Activated CD8-positive, alpha-beta memory T cell treated with anti-CD3 and anti-CD28 coated beads for 36 hours (primary cell): Measurements from ENCODE around the gene ZSCAN9. TPM values are rescaled to one million over a fixed set of nuclear protein-coding genes. Genes with fewer than 3 reads are reported as not detected.

Experiments used
- CTCF ChIA-PET: fragments of 350-600 bp; sonication (Branson Sonifier 250); formaldehyde crosslinking; loops from one replicate; lab custom pipeline; 2021; ENCODE audit warnings: antibody characterized with exemption; lab: Charles Lee
- POLR2A ChIA-PET: fragments of 350-600 bp; sonication (Branson Sonifier 250); formaldehyde crosslinking; loops from one replicate; lab custom pipeline; 2021; ENCODE audit warnings: antibody characterized with exemption; lab: Charles Lee
- total RNA-seq, 2 experiments: library from RNA; stranded (reverse); gene quantifications; one replicate each; pipeline ENCODE4 v1.2.3, GENCODE V29; 2021

The ZSCAN9 gene
- total RNA-seq, 2 experiments from 2014 or later = 5.8 to 7.3 TPM

- CTCF ChIA-PET = no interaction called here
- POLR2A ChIA-PET = no interaction called here
Measured at GRCh38 chr6:28258877-28259777, 34.1 kb downstream of the ZSCAN9 start, which contains the start of gene NKAPL. NKAPL (plus strand) TSS chr6:28259297; CDS start chr6:28259372, 75 bp downstream.

GRCh38 chr6:28263922-28264321, 38.8 kb downstream of the ZSCAN9 start:
- POLR2A ChIA-PET = no interaction called here
- CTCF ChIA-PET = interaction anchor here (1.3 kb wide), 1 partner anchor 11 kb away, joined by 4 read pairs; the partner anchor contains the start of gene ZKSCAN4

- ChIA-PET CTCF (interaction anchor here (0.7 kb wide), 1 partner anchor 18 kb away, joined by 3 read pairs; no protein-coding TSS in a partner anchor), POLR2A (no interaction called here)
Measured at GRCh38 chr6:28264834-28265401, 39.8 kb downstream of the ZSCAN9 start.

- POLR2A ChIA-PET = interaction anchor here (0.7 to 1.5 kb wide), 4 partner anchors 13 to 89 kb away, joined by 3 to 5 read pairs (median 4); partner anchors contain the start of genes ZKSCAN3 and ZKSCAN4
- CTCF ChIA-PET = interaction anchor here (1.2 to 1.5 kb wide), 2 partner anchors 89 to 126 kb away, joined by 4 to 12 read pairs; no protein-coding TSS in a partner anchor
Measured at GRCh38 chr6:28266563-28266961, 41.5 kb downstream of the ZSCAN9 start.

- CTCF ChIA-PET = interaction anchor here (1.2 to 1.5 kb wide), 2 partner anchors 89 to 127 kb away, joined by 4 to 12 read pairs; no protein-coding TSS in a partner anchor
- POLR2A ChIA-PET = interaction anchor here (0.7 to 1.5 kb wide), 5 partner anchors 13 to 1122 kb away, joined by 3 to 5 read pairs (median 3); partner anchors contain the start of genes ZKSCAN3 and ZKSCAN4
Measured at GRCh38 chr6:28266962-28267694, 42.1 kb downstream of the ZSCAN9 start, which contains the start of gene ZSCAN26. ZSCAN26 (plus strand) TSS chr6:28267143; CDS start chr6:28271920, 4,777 bp downstream.

- POLR2A ChIA-PET = interaction anchor here (0.8 to 1.5 kb wide), 4 partner anchors 12 to 1122 kb away, joined by 3 to 5 read pairs (median 4); partner anchors contain the start of genes ZKSCAN3 and ZKSCAN4
- CTCF ChIA-PET = interaction anchor here (1.2 to 1.5 kb wide), 2 partner anchors 88 to 127 kb away, joined by 4 to 12 read pairs; no protein-coding TSS in a partner anchor
Measured at GRCh38 chr6:28267695-28268059, 42.6 kb downstream of the ZSCAN9 start.

GRCh38 chr6:28269492-28269891, 44.4 kb downstream of the ZSCAN9 start:
- ChIA-PET CTCF (interaction anchor here (0.5 kb wide), 1 partner anchor 333 kb away, joined by 3 read pairs; no protein-coding TSS in a partner anchor), POLR2A (no interaction called here)

GRCh38 chr6:28274888-28275287, 49.8 kb downstream of the ZSCAN9 start:
- POLR2A ChIA-PET = no interaction called here
- CTCF ChIA-PET = interaction anchor here (0.6 kb wide), 1 partner anchor 54 kb away, joined by 4 read pairs; no protein-coding TSS in a partner anchor

- POLR2A ChIA-PET = no interaction called here
- CTCF ChIA-PET = no interaction called here
Measured at GRCh38 chr6:28277746-28278145, 52.7 kb downstream of the ZSCAN9 start.

GRCh38 chr6:28280595-28281287, 55.7 kb downstream of the ZSCAN9 start:
- CTCF ChIA-PET = interaction anchor here (1.3 kb wide), 1 partner anchor 76 kb away, joined by 8 read pairs; no protein-coding TSS in a partner anchor

GRCh38 chr6:28281288-28282064, 56.4 kb downstream of the ZSCAN9 start, which contains the start of gene PGBD1:
PGBD1 (plus strand) TSS chr6:28281572; CDS start chr6:28283814, 2,242 bp downstream.
- CTCF ChIA-PET = interaction anchor here (0.6 to 1.3 kb wide), 2 partner anchors 75 to 145 kb away, joined by 3 to 8 read pairs; no protein-coding TSS in a partner anchor
- POLR2A ChIA-PET = interaction anchor here (0.5 kb wide), 1 partner anchor 388 kb away, joined by 3 read pairs; no protein-coding TSS in a partner anchor

More at GRCh38 chr6:28280595-28281287, 55.7 kb downstream of the ZSCAN9 start:
- POLR2A ChIA-PET = interaction anchor here (1.4 kb wide), 1 partner anchor 14 kb away, joined by 4 read pairs; the partner anchor contains the start of gene ZSCAN26

GRCh38 chr6:28282926-28283325, 57.9 kb downstream of the ZSCAN9 start:
- ChIA-PET POLR2A (interaction anchor here (0.5 kb wide), 1 partner anchor 642 kb away, joined by 3 read pairs; no protein-coding TSS in a partner anchor), CTCF (no interaction called here)

Other genes with a start within 250 kb of the ZSCAN9 start
- 1 to 10 TPM; 1.7 to 2.2 TPM for gene ZNF165, start 144.7 kb upstream of the ZSCAN9 start, total RNA-seq
- gene ZSCAN16, start 100.7 kb upstream of the ZSCAN9 start, total RNA-seq = 1 to 10 TPM; 3.2 to 4.5 TPM
- 10 to 100 TPM; 14.3 to 14.5 TPM for gene ZKSCAN8, start 83.4 kb upstream of the ZSCAN9 start, total RNA-seq
- 1 to 10 TPM; 4.4 to 4.5 TPM for gene ZKSCAN4, start 27.0 kb downstream of the ZSCAN9 start, total RNA-seq
- under 1 TPM; 0.30 to 0.40 TPM for gene NKAPL, start 34.0 kb downstream of the ZSCAN9 start, total RNA-seq
- gene ZSCAN26, start 41.9 kb downstream of the ZSCAN9 start, total RNA-seq = 1 to 10 TPM; 5.2 to 5.4 TPM
- gene PGBD1, start 56.3 kb downstream of the ZSCAN9 start, total RNA-seq = 1 to 10 TPM; 4.1 TPM
- gene ZSCAN31, start 110.9 kb downstream of the ZSCAN9 start, total RNA-seq = 1 to 10 TPM in 1 of 2 experiments, under 1 TPM in 1; 0.61 to 1.5 TPM
- 1 to 10 TPM; 2.8 to 2.9 TPM for gene ZKSCAN3, start 124.7 kb downstream of the ZSCAN9 start, total RNA-seq
- 1 to 10 TPM; 5.0 to 5.3 TPM for gene ZSCAN12, start 174.5 kb downstream of the ZSCAN9 start, total RNA-seq
- gene ZSCAN23, start 218.2 kb downstream of the ZSCAN9 start, total RNA-seq = 1 to 10 TPM; 1.3 TPM